IMR-90 (cell line): ENCODE results near the gene NAB2.

ENCODE experiments used
- CEBPB ChIP-seq: IDR thresholded peaks from 2 replicates; pipeline ENCODE4 v1.6.1; 2012; ENCODE audit warnings: low read depth, low read length, improper control_type of control experiment
- CTCF ChIP-seq: conservative IDR thresholded peaks from 2 replicates; pipeline ENCODE4 v1.5.1; 2012; ENCODE audit warnings: mild to moderate bottlenecking, low read depth, low read length, improper control_type of control experiment

- TF ChIP-seq CTCF (no peak), CEBPB (no peak)
These were observed 42.0 kb downstream of the NAB2 start for GRCh38 chr12:57130941-57131340.
